Inferior parietal cortex (tissue), 1 donor: Measurements from ENCODE around the gene RGS19.
"Not testable (repeated sequence)": the region's sequence is repeated elsewhere in the genome, so short reads cannot be mapped to it uniquely, and the experiment has no call there.

Source experiments
- DNase-seq: peaks from one replicate; pipeline ENCODE4 v3.0.0-alpha.2; 2016; ENCODE audit errors: extremely low spot score

Gene RGS19, protein sequence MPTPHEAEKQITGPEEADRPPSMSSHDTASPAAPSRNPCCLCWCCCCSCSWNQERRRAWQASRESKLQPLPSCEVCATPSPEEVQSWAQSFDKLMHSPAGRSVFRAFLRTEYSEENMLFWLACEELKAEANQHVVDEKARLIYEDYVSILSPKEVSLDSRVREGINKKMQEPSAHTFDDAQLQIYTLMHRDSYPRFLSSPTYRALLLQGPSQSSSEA

DNA sequence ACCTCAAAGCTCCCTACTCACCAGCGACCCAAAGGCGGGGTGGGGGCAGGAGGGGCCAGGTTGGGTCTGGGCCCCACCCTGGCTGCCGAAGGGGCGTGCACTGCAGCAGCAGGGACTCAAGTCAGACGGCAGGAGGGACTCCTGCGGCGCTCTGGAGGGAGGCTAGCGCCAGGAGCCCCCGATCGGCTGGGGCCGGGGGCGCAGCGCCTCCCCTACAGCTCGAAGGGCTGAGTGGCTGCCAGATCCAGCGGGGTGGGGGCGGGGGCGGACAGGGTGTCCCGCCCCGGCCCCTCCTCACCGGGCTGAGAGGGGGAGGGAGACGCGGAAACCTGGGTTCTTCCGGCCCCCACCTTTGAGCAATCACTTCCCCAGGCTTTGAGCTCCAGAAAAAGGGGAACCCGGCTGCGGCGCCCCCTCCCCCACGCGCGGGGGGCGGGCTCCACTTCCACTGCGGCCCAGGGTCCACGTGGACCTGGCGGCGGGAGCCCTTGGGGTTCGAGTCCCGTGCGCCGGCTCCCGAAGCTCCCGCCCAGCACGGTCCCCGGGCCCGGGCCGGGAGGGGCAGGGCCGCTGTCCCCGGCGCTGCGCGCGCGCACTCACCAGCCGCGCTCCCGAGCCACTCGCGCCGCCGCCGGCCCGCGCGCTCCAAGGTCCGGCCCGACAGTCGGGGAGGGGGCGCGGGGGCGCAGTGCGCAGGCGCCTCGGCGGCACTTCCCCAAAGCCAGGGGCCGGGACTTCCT lies at the start of gene RGS19:
Gene RGS19 (minus strand): TSS at position 246 of the 740 bp plus-strand sequence. CDS start 2,632 bp downstream, outside the sequence.
- DNase-seq: no peak

DNA sequence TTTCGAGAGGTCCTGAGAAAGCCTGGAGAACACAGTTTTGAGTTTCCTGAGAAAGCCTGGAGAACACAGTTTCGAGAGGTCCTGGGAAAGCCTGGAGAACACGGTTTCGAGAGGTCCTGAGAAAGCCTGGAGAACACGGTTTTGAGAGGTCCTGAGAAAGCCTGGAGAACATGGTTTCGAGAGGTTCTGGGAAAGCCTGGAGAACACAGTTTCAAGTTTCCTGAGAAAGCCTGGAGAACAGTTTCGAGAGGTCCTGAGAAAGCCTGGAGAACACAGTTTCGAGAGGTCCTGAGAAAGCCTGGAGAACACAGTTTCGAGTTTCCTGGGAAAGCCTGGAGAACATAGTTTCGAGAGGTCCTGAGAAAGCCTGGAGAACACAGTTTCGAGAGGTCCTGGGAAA lies 44.2 kb upstream of the RGS19 start:
- DNase-seq: not testable (repeated sequence)

DNA sequence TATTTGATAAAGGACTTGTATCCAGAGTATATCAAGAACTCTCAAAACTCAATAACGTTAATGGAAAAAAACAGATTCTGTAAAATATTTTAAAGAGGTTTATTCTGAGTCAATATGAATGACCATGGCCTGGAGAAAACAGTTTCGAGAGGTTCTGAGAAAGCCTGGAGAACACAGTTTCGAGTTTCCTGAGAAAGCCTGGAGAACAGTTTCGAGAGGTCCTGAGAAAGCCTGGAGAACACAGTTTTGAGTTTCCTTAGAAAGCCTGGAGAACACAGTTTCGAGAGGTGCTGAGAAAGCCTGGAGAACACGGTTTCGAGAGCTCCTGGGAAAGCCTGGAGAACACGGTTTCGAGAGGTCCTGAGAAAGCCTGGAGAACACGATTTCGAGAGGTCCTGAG lies 43.6 kb upstream of the RGS19 start:
- DNase-seq: not testable (repeated sequence)

DNA sequence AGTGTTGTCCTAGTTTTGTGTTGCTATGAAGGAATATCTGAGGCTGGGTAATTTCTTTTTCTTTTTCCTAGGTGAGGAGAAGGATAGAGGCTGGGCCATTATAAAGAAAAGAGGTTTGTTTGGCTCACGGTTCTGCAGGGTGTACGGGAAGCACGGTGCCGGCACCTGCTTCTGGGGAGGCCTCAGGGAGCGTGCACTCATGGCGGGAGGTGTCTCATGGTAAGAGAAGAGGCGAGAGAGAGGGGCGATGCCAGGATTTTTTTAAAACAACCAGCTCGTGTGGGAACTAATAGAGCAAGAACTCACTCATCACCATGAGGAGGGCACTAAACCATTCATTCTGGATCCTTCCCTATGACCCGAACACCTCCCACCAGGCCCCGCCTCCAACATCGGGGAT lies 42.3 kb upstream of the RGS19 start:
- no peak for DNase-seq

DNA sequence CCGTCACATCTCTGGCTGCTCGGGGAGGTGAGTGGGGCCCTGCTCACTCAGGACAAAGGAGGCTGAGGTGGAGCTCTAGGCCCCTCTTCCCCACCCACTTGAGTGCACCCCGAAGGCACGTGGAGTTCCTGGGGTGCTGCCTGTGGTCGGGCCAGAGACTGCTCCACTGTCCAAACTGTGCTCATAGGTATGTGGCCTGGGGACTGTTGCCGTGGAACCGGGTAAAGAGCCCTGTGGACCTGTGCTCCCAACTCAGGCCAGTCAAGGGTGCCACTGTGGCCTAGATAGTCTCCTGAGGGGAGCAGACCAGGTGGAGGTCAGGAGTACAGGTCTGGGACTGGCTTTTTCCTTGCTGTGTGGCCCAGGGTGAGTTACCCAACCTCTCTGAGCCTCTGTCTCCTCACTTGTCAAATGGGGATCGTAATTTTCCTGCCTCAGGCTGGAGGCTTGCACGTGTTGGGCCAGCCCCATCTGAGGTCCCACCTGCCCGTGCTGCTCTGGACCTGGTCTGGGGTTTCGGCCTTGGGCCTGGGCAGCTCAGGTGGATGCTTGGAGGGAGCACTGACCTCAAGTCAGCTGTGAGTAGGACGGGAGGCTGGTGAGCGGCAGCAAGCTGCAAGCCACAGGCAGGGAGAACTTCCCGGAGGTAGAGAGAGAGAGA lies 40.5 kb upstream of the RGS19 start:
- DNase-seq: no peak

DNA sequence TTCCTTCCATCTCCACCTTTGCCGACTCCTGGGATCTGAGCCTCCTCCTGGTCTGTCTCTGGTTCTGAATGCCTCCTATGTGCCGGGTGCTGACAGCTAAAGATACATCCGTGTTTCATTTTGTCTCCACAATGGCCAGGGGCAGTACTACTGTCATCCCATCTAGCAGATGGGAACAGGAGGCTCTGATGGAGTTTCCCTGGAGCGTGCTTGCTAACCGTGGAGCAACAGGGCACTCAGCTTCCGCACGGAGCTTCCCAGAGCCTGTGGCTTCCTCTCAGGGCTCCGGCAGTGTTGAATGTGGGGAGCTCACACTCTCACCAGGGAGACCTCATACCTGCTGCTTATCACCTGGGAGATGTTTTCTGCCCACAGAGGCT lies 40.0 kb upstream of the RGS19 start:
- DNase-seq: no peak

DNA sequence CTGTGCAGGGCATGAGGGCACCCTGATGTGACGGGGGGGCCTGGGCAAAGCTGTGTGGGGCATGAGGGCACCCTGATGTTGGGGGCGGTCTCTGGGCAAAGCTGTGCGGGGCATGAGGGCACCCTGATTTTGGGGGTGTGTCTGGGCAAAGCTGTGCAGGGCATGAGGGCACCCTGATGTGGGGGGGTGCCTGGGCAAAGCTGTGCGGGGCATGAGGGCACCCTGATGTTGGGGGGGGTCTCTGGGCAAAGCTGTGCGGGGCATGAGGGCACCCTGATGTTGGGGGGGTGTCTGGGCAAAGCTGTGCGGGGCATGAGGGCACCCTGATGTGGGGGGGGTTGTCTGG lies 38.1 kb upstream of the RGS19 start:
- DNase-seq: not testable (repeated sequence)

DNA sequence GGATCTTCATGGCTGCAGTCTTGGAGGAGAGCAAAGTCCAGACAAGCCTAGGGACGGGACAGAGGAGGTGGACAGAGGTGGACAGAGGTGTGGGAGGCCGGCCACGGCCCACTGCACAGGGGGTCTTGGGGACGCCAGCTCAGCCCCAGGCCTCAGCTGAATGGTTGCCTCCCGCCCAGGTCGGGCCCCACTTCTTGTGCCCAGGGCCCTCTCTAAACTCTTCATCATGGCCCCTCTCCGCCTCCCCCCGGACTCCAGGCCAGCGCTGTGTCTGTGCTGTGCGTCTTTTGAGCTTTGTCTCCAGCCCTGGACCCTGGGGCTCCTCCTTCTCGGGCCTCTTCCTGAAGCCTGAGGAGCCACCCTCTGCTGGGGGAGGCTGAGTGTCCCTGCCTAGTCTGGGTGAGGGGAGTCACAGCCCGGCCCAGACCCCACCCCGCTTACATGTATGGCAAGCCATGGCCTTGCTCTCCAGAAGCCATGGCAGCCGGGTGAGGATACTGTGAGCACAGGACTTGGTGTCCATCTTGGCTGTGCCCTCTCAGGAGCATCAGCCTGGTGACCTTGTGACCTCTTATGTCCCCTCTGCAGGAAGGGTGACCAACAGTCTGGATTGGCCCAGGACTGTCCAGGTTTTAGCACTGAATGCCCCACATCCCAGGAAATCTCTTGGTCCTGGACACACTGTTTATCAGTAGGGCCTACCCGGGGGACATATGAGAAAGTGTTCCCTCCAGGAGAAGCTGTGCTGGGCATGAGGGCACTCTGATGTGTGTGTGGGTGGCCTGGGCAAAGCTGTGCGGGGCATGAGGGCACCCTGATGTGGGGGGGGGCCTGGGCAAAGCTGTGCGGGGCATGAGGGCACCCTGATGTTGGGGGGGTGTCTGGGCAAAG lies 37.5 kb upstream of the RGS19 start:
- DNase-seq: no peak

DNA sequence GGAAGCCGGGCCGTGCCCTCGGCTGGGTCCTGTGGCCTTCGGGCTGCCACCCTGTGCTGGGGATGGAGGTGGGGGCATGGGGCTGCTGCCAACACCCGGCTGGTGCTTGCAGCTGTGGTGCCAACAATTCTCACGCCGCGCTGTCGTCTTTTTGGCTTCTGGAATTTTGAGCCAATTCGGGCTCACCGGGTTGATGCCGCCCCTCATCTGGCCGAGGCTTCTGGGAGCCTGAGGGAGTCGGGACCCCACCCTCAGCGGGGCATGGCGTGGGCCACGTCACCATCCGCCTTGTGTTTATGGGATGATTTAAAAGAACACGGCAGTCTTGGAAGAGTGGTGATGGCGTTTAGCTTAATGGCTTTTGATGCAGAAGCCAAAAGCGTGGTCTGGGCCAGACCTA lies 36.7 kb upstream of the RGS19 start:
- DNase-seq: no peak

DNA sequence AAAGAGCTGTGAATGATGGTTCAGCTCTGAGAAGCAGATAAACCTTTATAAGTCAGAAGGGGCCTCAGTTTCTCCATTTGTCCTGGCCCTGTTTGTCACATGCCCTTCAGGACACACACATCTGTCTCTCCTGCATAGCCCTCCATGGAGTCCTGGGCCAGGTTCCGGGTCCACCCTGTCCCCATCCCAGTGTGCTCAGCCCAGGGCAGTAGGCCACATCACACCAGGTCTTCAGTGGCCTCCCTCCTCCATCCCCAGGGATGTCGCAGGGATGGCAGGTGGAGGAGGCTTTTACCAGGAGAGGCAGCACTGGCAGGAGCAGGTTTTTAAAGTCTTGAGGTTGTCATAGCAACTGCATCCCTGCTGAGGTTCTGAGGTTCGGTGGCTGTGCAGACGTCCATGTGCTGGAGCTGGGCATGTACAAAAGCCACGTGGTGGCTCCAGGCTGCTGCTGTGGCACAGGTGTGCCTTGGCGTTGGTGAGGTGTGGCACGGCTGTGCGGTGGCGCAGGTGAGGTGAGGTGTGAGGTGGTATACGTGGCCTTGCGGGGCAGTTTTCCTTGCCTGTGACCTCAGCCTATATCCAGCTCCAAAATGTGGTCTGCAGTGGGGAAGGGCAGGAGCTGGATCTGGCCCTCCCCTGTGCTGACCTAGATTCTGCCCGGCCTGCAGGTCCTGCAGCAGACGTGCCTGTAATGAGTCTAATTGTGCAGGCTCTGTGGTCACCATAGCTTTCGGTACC lies 36.0 kb upstream of the RGS19 start:
- no peak for DNase-seq

DNA sequence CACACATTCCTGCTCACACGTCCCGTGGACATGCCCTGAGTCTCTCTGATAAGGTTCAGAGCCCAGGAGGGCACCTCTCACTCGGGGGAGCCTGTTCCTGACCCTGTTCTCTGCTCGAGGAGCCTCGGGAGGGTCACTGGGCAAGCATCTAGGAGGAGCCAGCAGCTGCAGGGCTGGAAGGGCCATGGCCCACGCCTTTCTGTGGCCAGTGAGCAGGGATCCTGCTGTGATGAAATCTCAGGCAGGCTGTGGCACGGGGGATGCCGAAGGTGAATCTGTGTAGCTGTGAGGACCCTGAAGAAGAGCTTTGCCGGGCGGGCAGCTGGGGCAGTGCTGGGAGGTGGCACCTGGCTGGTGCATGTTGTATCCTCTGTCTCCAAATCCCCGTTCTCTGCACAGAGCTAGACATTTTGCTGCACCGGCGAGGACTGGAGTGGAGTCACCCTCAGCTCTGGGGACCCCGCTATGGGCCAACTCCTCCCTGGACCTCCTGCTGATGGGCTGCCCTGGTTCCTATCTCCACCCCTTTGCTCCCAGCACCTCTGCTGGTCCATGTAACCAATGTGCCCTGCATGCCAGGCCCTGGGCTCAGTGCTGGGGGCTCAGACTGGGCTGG lies 35.1 kb upstream of the RGS19 start:
- no peak for DNase-seq

DNA sequence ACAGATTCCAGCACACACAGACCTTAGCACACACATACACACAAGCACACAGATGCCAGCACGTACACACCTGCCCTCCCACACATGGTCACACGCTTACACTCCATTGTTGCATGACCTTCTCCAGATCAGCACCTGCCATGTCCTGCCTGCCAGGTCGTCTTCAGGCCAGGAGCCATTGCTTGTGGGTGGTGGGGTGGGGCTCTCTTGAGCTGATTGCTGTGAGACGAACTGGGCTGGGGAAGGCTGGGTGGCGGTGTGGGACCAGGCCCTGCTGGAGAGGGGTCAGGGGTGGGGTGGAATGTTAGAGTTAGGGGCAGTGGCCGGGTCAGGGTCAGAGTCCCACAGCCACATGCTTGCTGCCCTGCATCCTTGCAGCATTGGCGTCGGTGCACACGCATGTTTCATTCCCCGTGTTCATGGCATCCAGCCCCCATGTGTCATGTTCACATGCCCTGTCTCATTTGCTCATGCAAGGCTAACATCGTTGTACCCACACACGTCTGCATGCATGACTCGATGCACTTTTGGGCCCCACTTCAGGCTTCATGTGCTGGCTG lies 34.6 kb upstream of the RGS19 start:
- no peak for DNase-seq

DNA sequence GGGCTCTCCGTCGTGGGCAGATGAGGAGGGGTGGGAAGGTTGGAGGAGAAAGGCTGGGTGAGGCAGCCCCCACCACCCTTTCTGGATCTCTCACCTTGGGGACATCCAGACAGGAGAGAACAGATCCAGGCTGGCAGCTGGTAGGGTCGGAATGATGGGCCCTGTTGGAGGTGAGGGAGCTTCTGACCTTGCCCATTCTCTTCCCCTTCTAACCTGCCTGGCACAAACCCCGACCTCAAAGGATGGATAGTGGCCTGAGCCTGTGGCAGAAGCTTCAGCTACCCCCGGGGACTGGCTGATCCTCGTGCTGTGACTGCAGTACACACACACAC lies 34.1 kb upstream of the RGS19 start:
- DNase-seq: no peak

DNA sequence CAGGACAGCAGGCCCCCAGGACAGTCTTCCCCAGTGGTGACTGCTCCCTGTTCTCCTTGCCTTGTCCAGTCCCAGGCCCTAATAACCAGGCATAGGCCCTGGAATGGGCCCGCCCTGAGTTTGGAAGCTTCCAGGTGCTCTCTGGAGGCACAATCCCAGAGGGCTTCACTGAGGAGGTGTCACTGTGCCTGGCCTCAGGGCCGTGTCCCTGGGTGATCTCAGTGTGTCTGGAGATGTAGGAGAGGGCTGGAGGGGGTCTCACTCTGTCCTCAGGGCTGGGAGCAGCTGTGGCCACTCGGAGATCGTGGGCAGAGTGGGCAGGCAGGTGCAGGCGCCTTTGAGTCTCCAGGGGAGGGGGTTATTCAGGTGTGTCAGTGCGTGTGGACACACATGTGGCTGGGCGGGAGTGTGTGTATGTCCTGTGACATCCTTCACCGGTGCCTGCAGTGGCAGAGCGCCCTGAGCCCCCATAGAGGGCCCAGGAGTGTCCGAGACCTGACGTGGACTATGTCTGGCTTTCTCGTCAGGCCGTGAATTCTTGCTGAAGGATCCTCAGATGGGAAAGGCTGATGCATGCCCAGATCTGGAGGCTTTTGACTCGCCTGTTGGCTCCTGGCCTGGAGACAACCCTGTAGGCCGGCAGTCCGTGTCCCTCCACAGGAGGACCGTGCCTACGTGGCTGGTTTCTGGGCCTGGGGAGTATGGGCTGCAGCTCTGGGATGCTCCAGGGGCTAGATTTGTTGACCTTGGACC lies 33.5 kb upstream of the RGS19 start:
- no peak for DNase-seq

DNA sequence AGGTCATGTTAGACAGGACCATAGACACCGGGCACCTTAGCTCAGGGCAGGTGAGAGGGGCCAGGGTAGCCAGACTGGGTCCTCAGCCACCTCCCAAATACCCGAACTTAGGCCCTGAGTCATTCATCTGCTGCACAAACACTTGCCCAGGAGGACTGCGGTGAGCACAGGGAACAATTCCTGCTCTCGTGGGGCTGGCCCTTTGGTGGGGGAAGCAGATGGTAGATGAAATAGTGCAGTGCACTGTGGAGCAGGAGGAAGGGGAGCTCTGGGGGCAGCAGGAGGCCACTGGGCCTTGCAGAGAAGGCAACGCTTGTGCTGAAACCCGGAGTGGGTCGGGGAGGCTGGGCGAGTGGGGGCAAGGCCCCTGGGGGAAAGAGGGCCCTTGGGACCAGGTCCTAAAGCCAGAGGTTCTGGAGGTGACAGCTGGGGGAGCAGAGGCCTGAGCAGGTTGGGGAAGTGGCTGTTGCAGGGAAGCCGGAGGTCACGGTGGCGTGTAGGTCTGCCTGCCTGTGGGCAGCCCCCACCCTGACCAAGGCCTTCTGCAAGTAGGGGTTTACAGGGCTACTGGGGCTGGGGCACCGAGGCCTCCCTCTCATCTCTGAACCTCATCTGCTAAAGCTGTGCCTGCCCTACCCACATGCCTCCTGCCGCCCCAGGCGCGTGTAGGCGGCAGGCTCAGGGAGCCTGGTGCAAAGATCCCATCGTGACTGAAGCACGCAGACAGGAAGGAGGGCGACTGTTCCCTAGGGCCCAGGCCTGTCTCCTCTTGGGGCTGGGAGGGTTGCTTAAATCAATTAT lies 32.7 kb upstream of the RGS19 start:
- DNase-seq: no peak

DNA sequence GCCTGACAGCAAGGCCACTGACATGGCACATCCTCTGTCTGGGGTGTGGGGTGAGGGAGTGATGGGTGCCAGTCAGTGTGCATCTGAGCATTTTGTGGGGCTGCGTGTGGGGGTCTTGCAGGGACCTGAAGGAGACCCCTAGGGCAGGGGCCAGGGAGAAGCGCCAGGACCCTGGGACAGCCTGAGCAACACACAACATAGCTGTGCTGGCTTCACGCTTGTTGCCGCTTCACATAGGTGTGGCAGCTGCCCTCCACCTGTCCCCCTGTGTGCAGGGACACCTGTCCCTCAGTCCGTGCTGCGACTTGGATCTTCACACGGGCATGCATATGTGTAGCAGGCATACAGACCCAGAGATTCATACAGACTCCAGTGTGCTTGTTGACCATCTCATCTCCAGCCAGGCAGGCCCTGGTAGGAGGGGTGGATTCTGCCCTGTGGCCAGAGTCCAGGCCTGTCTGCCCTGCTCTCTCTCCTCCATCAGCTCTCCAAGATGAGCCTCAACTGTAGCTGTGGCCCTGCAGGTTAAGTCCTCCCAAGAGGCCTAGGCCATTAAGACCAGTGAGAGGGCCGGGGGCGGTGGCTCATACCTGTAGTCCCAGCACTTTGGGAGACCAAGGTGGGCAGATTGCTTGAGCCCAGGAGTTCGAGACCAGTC lies 31.2 kb upstream of the RGS19 start:
- DNase-seq: no peak

DNA sequence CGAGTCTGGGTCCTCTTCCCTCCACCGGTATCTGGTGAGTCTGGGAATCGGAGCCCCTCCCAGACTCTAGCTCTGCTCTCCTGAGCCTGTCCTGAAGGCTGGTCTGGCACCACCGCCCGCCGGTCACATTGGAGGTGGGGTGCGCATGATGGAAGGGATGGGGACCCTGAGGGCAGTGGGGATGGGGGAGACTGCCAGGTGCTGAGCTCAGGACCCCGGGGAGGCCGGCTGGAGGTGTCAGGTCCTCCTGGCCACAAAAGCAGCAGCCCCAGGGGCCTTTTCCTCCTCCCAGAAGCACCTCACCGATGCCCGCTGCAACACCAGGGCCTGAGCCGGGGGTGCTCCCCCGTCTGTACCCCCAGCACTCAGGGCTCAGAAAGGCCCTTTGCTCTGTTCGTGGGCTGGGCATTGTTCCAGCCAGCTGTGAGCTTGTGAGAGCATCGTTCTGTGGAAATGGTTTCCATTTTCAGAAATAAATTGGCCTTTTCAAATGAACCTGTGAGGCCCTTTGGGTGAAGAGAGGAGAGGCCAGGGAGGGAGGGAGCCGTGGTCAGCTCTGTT lies 30.6 kb upstream of the RGS19 start:
- DNase-seq: no peak
